Endodermal cell (in vitro differentiated cells): ENCODE results near the gene TMTC1. TPM values are rescaled to one million over a fixed set of nuclear protein-coding genes. Genes with fewer than 3 reads are reported as not detected.

Experiments used
- DNase-seq: peaks from one replicate; pipeline ENCODE4 v3.0.0-alpha.2; 2017
- H3K27ac ChIP-seq: 2 replicates; pipeline ENCODE4 v1.5.1; 2013; ENCODE audit warnings: mild to moderate bottlenecking, low read depth, low read length, moderate library complexity
- H3K27me3 ChIP-seq: 2 replicates; pipeline ENCODE4 v1.6.1; 2013; ENCODE audit warnings: mild to moderate bottlenecking, low read length, moderate library complexity; ENCODE audit not compliant: insufficient read depth, control insufficient read depth, poor library complexity, severe bottlenecking
- H3K36me3 ChIP-seq: 2 replicates; pipeline ENCODE4 v1.7.0; 2013; ENCODE audit warnings: mild to moderate bottlenecking, low read length, moderate library complexity; ENCODE audit not compliant: control insufficient read depth, insufficient read depth
- H3K4me1 ChIP-seq: one replicate; pipeline ENCODE4 v1.7.0; 2013; ENCODE audit warnings: low read length; ENCODE audit not compliant: control insufficient read depth, insufficient read depth
- H3K4me3 ChIP-seq: 2 replicates; pipeline ENCODE4 v1.5.1; 2013; ENCODE audit warnings: mild to moderate bottlenecking, low read length, moderate library complexity
- H3K9ac ChIP-seq: 2 replicates; pipeline ENCODE4 v1.6.1; 2013; ENCODE audit warnings: mild to moderate bottlenecking, low read length, moderate library complexity; ENCODE audit not compliant: poor library complexity, severe bottlenecking; ENCODE audit errors: extremely low read depth
- H3K9me3 ChIP-seq: 2 replicates; pipeline ENCODE4 v1.6.1; 2013; ENCODE audit warnings: mild to moderate bottlenecking, low read length, moderate library complexity; ENCODE audit not compliant: control insufficient read depth
- H3K27ac Mint-ChIP-seq: 2 replicates; pipeline ENCODE4 v1.8.0; 2020; ENCODE audit warnings: mixed read lengths
- H3K27me3 Mint-ChIP-seq: 2 replicates; pipeline ENCODE4 v1.8.0; 2021; ENCODE audit warnings: mild to moderate bottlenecking, mixed read lengths; ENCODE audit not compliant: insufficient read depth
- H3K36me3 Mint-ChIP-seq: 2 replicates; pipeline ENCODE4 v1.8.0; 2020; ENCODE audit warnings: low read depth, mixed read lengths
- H3K4me1 Mint-ChIP-seq: 2 replicates; pipeline ENCODE4 v1.8.0; 2020; ENCODE audit warnings: mixed read lengths
- H3K4me3 Mint-ChIP-seq: 2 replicates; pipeline ENCODE4 v1.8.0; 2020; ENCODE audit warnings: mild to moderate bottlenecking, moderate library complexity, mixed read lengths
- H3K9me3 Mint-ChIP-seq: 2 replicates; pipeline ENCODE4 v1.8.0; 2020; ENCODE audit warnings: mild to moderate bottlenecking, mixed read lengths
- WGBS, 2 experiments: methylation state at CpG; one replicate each; pipeline versions ENCODE4 v1.1.5 to v1.1.7; 2013; ENCODE audit warnings: missing lambda C conversion rate in 2 of 2, mixed read lengths in 1 of 2; ENCODE audit not compliant: insufficient coverage in 1 of 2, insufficient read length in 1 of 2; 5-methylcytosine and 5-hydroxymethylcytosine counted together
- total RNA-seq, 2 donors: library from RNA; stranded (reverse); fragmentation: NEBNext Ultra II Directional in 1 of 2; extraction: Animal tissue kit (Norgen Biotek cat#: 25700) in 1 of 2; gene quantifications; 2 replicates in 1 of 2; 3 replicates in 1 of 2; pipeline ENCODE4 v1.2.1, GENCODE V29; 2021
- TF ChIP-seq, protein P1 (sequence below): fragments of 200-600 bp; sonication (generic); conservative IDR thresholded peaks from 2 replicates; pipeline ENCODE4 v1.5.0; 2021; ENCODE audit warnings: antibody characterized with exemption, mild to moderate bottlenecking

Gene TMTC1
- total RNA-seq, 2 donors from 2014 or later: 31.6 to 71.0 TPM

DNA sequence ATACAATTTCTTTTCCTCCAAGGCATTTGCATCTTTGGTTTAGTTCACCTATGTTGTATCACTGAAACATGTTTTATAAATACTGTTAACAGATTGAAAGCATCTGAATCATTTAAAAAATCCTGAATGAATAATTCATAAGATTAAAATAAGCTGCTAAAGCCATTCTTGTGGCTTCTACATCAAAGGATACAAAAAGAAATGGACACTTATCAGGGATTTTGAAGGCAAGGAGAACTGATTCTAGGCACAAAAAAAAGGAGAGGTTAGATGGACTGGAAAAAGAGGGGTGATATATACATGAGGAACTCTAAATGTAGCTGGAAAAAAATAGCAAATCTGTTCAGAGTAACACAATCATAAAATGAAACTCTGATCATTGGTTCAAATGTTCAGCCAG is 280.5 kb downstream of the TMTC1 start:
- H3K4me3 Mint-ChIP-seq: no peak overlapping the region

DNA sequence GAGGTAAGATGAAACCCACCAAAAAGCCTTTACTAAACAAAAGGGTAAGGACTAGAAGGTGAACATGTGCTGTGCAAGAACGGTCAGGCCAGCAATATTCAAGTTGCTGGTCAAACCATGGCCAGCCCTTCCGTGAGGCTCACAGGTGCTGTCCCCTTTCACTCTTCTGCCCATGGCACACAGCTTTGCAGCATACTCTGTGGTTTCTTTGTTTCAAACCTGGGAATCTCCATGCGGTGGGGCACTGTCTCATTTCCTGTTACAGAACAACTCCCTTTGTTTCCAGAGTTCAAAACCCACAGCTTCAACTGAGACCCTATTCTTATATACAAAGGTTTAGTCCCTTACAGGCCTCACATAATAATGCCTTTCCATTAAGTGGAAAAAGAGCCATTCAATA is 284.5 kb downstream of the TMTC1 start:
- no peaks in the 10 kb centered on the region for H3K4me1 Mint-ChIP-seq
- Histone ChIP-seq H3K27me3 (no peaks in the 10 kb centered on the region), H3K36me3 (peaks cover under 1% of the 10 kb centered on the region), H3K9ac (no peak overlapping the region), H3K4me1 (no peaks in the 10 kb centered on the region), H3K27ac (no peak overlapping the region), H3K9me3 (no peaks in the 10 kb centered on the region), H3K4me3 (no peak overlapping the region)
- H3K27ac Mint-ChIP-seq: no peak overlapping the region
- H3K9me3 Mint-ChIP-seq: no peaks in the 10 kb centered on the region
- WGBS, 2 experiments: 93 to 100% methylated on average over 2 to 3 of the region's 3 CpGs
- DNase-seq: no peak
- no peaks in the 10 kb centered on the region for H3K27me3 Mint-ChIP-seq
- TF ChIP-seq, protein P1, sequence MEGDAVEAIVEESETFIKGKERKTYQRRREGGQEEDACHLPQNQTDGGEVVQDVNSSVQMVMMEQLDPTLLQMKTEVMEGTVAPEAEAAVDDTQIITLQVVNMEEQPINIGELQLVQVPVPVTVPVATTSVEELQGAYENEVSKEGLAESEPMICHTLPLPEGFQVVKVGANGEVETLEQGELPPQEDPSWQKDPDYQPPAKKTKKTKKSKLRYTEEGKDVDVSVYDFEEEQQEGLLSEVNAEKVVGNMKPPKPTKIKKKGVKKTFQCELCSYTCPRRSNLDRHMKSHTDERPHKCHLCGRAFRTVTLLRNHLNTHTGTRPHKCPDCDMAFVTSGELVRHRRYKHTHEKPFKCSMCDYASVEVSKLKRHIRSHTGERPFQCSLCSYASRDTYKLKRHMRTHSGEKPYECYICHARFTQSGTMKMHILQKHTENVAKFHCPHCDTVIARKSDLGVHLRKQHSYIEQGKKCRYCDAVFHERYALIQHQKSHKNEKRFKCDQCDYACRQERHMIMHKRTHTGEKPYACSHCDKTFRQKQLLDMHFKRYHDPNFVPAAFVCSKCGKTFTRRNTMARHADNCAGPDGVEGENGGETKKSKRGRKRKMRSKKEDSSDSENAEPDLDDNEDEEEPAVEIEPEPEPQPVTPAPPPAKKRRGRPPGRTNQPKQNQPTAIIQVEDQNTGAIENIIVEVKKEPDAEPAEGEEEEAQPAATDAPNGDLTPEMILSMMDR: no peak
- peaks cover 13% of the 10 kb centered on the region for H3K36me3 Mint-ChIP-seq
- no peak overlapping the region for H3K4me3 Mint-ChIP-seq

More for the DNA sequence above, 280.5 kb downstream of the TMTC1 start:
- H3K4me3 ChIP-seq: no peak overlapping the region
- H3K9ac ChIP-seq: no peak overlapping the region
- H3K4me1 Mint-ChIP-seq: peaks cover 5% of the 10 kb centered on the region
- TF ChIP-seq, protein P1: no peak
- H3K27me3 Mint-ChIP-seq: no peaks in the 10 kb centered on the region
- no peaks in the 10 kb centered on the region for H3K9me3 ChIP-seq
- DNase-seq: no peak
- H3K27ac ChIP-seq: no peak overlapping the region
- H3K27me3 ChIP-seq: no peaks in the 10 kb centered on the region
- H3K36me3 ChIP-seq: peaks cover 19% of the 10 kb centered on the region
- no peak overlapping the region for H3K27ac Mint-ChIP-seq
- no peaks in the 10 kb centered on the region for H3K9me3 Mint-ChIP-seq
- H3K4me1 ChIP-seq: no peaks in the 10 kb centered on the region
- H3K36me3 Mint-ChIP-seq: peaks cover 44% of the 10 kb centered on the region

DNA sequence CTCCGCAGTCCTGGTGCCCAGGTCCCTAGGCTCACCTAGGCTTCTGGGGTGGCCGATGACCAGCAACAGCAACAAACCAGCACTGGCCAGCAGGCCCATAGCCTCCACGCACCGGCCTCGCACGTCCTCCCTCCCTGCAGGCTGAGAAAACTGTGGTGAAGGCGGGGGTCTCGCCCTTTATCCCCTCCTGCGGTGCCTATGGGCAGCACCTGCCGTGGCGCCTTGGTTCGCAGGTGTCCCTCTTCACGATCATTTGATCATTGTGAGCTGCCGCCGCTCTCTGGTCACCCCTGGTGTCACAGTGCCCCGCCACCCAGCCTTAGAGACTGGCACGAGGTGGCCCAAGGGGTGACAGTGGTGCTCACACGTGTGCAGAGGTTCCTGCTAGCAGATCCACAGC is 286.2 kb downstream of the TMTC1 start, which contains the start of gene OVCH1:
OVCH1 (minus strand) TSS at position 99 of the 400 bp plus-strand sequence; CDS start at position 99, 0 bp downstream.
- H3K27ac ChIP-seq: no peak within 1 kb of the TSS
- no peaks in the 10 kb centered on the region for H3K4me1 ChIP-seq
- Mint-ChIP-seq H3K4me1 (no peaks in the 10 kb centered on the region), H3K9me3 (no peaks in the 10 kb centered on the region), H3K27ac (peak within 1 kb of the TSS; percentile 25), H3K27me3 (no peaks in the 10 kb centered on the region), H3K4me3 (no peak within 1 kb of the TSS), H3K36me3 (peaks cover 2% of the 10 kb centered on the region)
- no peaks in the 10 kb centered on the region for H3K9me3 ChIP-seq
- no peaks in the 10 kb centered on the region for H3K27me3 ChIP-seq
- H3K9ac ChIP-seq: no peak within 1 kb of the TSS
- WGBS, 2 experiments: 94 to 98% methylated on average over 6 to 18 of the region's 18 CpGs
- no peak within 1 kb of the TSS for H3K4me3 ChIP-seq
- TF ChIP-seq, protein P1: no peak
- DNase-seq: no peak
- H3K36me3 ChIP-seq: no peaks in the 10 kb centered on the region
